ENCODE measurements around the gene PPM1E.

PPM1E gene

GRCh38 chr17:58809564-58809936 is 53.9 kb downstream of the PPM1E start:
- no peak for DNase-seq (ENCODE audit: low read depth)

GRCh38 chr17:58811290-58811689 is 55.6 kb downstream of the PPM1E start:
- DNase-seq (ENCODE audit: low read depth), result peak; percentile 2
- no peak overlapping the region for H3K4me3 ChIP-seq (ENCODE audit: control insufficient read depth, low read depth, low read length)
- TF ChIP-seq CTCF (conservative IDR thresholded peaks at IDR 0.05; ENCODE audit: control insufficient read depth, insufficient read depth, low read depth, low read length), result no peak

More at GRCh38 chr17:58809564-58809936, 53.9 kb downstream of the PPM1E start:
- no peak for TF ChIP-seq CTCF (conservative IDR thresholded peaks at IDR 0.05; ENCODE audit: control insufficient read depth, insufficient read depth, low read depth, low read length)
- H3K4me3 ChIP-seq (ENCODE audit: control insufficient read depth, low read depth, low read length), result no peak overlapping the region

- no peak overlapping the region for H3K4me3 ChIP-seq (ENCODE audit: control insufficient read depth, low read depth, low read length)
- no peak for TF ChIP-seq CTCF (conservative IDR thresholded peaks at IDR 0.05; ENCODE audit: control insufficient read depth, insufficient read depth, low read depth, low read length)
- DNase-seq (ENCODE audit: low read depth), result no peak
Measured at GRCh38 chr17:58813712-58814111, 58.1 kb downstream of the PPM1E start.

- no peak overlapping the region for H3K4me3 ChIP-seq (ENCODE audit: control insufficient read depth, low read depth, low read length)
- no peak for TF ChIP-seq CTCF (conservative IDR thresholded peaks at IDR 0.05; ENCODE audit: control insufficient read depth, insufficient read depth, low read depth, low read length)
Measured at GRCh38 chr17:58818654-58819053, 63.0 kb downstream of the PPM1E start.

GRCh38 chr17:58822148-58823050 is 66.7 kb downstream of the PPM1E start:
- DNase-seq (ENCODE audit: low read depth), result peak; percentile 15
- no peak for TF ChIP-seq CTCF (conservative IDR thresholded peaks at IDR 0.05; ENCODE audit: control insufficient read depth, insufficient read depth, low read depth, low read length)
- H3K4me3 ChIP-seq (ENCODE audit: control insufficient read depth, low read depth, low read length), result no peak overlapping the region

More at GRCh38 chr17:58818654-58819053, 63.0 kb downstream of the PPM1E start:
- no peak for DNase-seq (ENCODE audit: low read depth)

- H3K4me3 ChIP-seq (ENCODE audit: control insufficient read depth, low read depth, low read length), result no peak overlapping the region
- no peak for DNase-seq (ENCODE audit: low read depth)
- TF ChIP-seq CTCF (conservative IDR thresholded peaks at IDR 0.05; ENCODE audit: control insufficient read depth, insufficient read depth, low read depth, low read length), result no peak
Measured at GRCh38 chr17:58823051-58823525, 67.4 kb downstream of the PPM1E start.

All from fibroblast of mammary gland (primary cell).